ENCODE data around the gene UNG. TPM values are rescaled to one million over a fixed set of nuclear protein-coding genes. Genes with fewer than 3 reads are reported as not detected.

The UNG gene
- total and polyA plus RNA-seq, 2 of the 8 experiments (the other 6 are each of a cell fraction or from before 2014, with no cell fraction given), result 71.6 to 163 TPM

DNA sequence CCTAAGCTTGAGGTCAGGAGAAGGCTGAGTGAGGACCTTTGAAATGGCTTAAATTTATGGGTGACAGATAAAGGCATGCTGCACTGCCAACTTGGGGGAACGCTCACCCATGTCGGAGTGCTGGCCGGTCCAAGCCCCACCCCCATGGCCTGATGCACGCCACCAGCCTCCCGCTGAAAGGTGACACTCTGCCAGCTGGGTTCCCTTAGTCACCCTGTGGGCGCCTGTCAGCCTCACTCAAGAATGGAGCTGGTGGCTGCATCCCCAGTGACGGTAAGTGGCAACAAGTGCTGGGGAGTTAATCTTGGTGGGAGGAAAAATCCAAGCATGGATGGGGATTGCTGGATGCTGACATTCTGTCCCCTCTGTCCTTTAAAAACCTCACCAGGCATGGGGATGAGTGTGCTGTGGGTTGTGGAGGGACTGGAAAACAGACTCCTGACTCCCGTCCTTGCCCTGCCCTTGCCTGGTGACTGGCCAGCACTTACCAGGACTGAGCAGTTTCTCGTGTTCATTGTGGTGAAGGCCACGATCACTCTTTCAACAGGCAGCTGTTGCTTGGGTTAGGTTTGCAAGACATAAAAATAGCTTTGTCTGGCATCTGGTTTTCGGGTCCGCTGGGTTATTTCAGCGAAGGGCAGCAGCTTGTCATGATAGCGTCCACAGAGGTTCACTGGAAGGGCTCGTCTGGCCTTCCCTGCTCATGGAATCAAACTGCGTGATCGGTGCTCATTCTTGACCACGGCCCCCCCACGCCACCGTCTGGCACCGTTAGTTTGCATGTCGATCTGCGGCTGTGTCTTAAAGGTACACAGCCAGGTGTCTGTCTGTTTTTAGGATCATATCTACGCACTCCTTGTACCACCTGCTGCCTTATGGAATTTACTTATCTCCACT is 34.0 kb downstream of the UNG start:
- FAIRE-seq (no peak), DNase-seq (ENCODE audit: low read depth in 1 of 2, low spot score in 2 of 2) (no peak)
- no peaks in the 10 kb centered on the region for H3K79me1 ChIP-seq (ENCODE audit: low read depth, low read length)
- no peak overlapping the region for H2BK12ac ChIP-seq (ENCODE audit: low read depth, low read length)
- no peaks in the 10 kb centered on the region for H3K4me1 ChIP-seq (replicated peaks in 1 of 4; ENCODE audit: control insufficient read depth in 3 of 4, insufficient read depth in 4 of 4, low read length in 3 of 4)
- no peak overlapping the region for H3K4me3 ChIP-seq (ENCODE audit: extremely low read depth in 1 of 4, insufficient read depth in 2 of 4, low read depth in 3 of 4, low read length in 4 of 4)
- no peak overlapping the region for H3K4me2 ChIP-seq (ENCODE audit: insufficient read depth in 1 of 2, low read depth in 2 of 2, low read length in 2 of 2)
- H3K27ac ChIP-seq (ENCODE audit: low read depth, low read length), result no peak overlapping the region
- H3K18ac ChIP-seq (ENCODE audit: extremely low read depth, low read length), result no peak overlapping the region
- H3K14ac ChIP-seq (ENCODE audit: insufficient read length), result no peak overlapping the region
- H3K23ac ChIP-seq (ENCODE audit: insufficient read length), result no peak overlapping the region
- no peak overlapping the region for H3K9ac ChIP-seq (replicated peaks in 1 of 4; ENCODE audit: extremely low read depth in 1 of 4, low read depth in 3 of 4, low read length in 3 of 4)
- WGBS, 2 experiments (ENCODE audit: extremely low coverage in 1 of 2, insufficient coverage in 1 of 2, insufficient read length in 1 of 2, insufficient replicate concordance in 2 of 2, low coverage in 1 of 2, low lambda C conversion rate in 2 of 2, missing lambda C conversion rate in 1 of 2), result 81% methylated on average over 24 of the region's 24 CpGs; no CpG with 5 or more reads in 1 of the 2 experiments
- no peaks in the 10 kb centered on the region for H3K36me3 ChIP-seq (ENCODE audit: control insufficient read depth in 2 of 4, insufficient read depth in 4 of 4, low read length in 3 of 4)
- H2AK5ac ChIP-seq (ENCODE audit: low read depth, low read length), result no peak overlapping the region
- no peak overlapping the region for H4K5ac ChIP-seq (ENCODE audit: insufficient read length, low read depth, low read length)
- no peaks in the 10 kb centered on the region for H3K23me2 ChIP-seq (ENCODE audit: low read depth, low read length)
- H3K79me2 ChIP-seq (ENCODE audit: control insufficient read depth in 1 of 2, insufficient read depth in 2 of 2, low read length in 2 of 2), result no peaks in the 10 kb centered on the region
- no peak overlapping the region for H2BK120ac ChIP-seq (replicated peaks; ENCODE audit: low read depth, low read length)
- H4K8ac ChIP-seq (ENCODE audit: extremely low read depth, insufficient read depth, low read length), result peak overlapping the region; percentile 57
- no peak overlapping the region; the same call in 1 of the 2 replicates for H2BK15ac ChIP-seq (ENCODE audit: low read length)
- H3K4ac ChIP-seq (replicated peaks; ENCODE audit: insufficient read length, low read depth, low read length), result no peak overlapping the region
- H2BK5ac ChIP-seq (ENCODE audit: low read depth, low read length), result no peak overlapping the region
- CTCF ChIA-PET (ENCODE audit: partially characterized antibody), result interaction anchor here (0.6 to 1.8 kb wide), 9 partner anchors 9 to 436 kb away, joined by 3 to 10 read pairs (median 3); partner anchors contain the start of gene ACACB
- TF ChIP-seq BACH1 (IDR thresholded peaks at IDR 0.05; ENCODE audit: low read length), result no peak
- no peak for TF ChIP-seq CREB1 (IDR thresholded peaks at IDR 0.05)
- TF ChIP-seq ATF3 (IDR thresholded peaks at IDR 0.05; ENCODE audit: insufficient read depth, low read depth, low read length), result no peak
- no peak for TF ChIP-seq POU5F1 (IDR thresholded peaks at IDR 0.05; ENCODE audit: low read depth, low read length)
- no peak for TF ChIP-seq EP300 (IDR thresholded peaks at IDR 0.05; ENCODE audit: borderline replicate concordance in 1 of 2, low read depth in 2 of 2, low read length in 2 of 2)
- TF ChIP-seq BCL11A (IDR thresholded peaks at IDR 0.05; ENCODE audit: low read depth in 2 of 2, low read length in 2 of 2), result no peak
- H4K20me1 ChIP-seq (replicated peaks in 1 of 2; ENCODE audit: control insufficient read depth in 1 of 2, insufficient read depth in 2 of 2, low read length in 2 of 2), result no peaks in the 10 kb centered on the region
- peak overlapping the region; percentile 48; the same call in 1 of the 2 replicates for H2BK20ac ChIP-seq (ENCODE audit: low read length)
- H3K9me3 ChIP-seq (ENCODE audit: insufficient read depth in 2 of 2, low read depth in 1 of 2, low read length in 1 of 2), result no peaks in the 10 kb centered on the region; a peak in 1 of 4 replicates
- no peak overlapping the region for H4K91ac ChIP-seq (replicated peaks; ENCODE audit: insufficient read length, low read length)
- POLR2A ChIA-PET (ENCODE audit: partially characterized antibody), result interaction anchor here (1.8 kb wide), 1 partner anchor 17 kb away, joined by 4 read pairs; no protein-coding TSS in a partner anchor
- H3K27me3 ChIP-seq (replicated peaks in 1 of 4; ENCODE audit: control insufficient read depth in 3 of 4, extremely low read depth in 1 of 4, insufficient read depth in 3 of 4, low read length in 3 of 4), result no peaks in the 10 kb centered on the region
- H2AFZ ChIP-seq (ENCODE audit: low read length), result no peak overlapping the region
- no peak overlapping the region for H3K56ac ChIP-seq (replicated peaks; ENCODE audit: insufficient read length, low read depth, low read length)
